Cardiac septum (tissue), 1 donor: ENCODE measurements around the gene CRACR2A. TPM values are rescaled to one million over a fixed set of nuclear protein-coding genes. Genes with fewer than 3 reads are reported as not detected.

ENCODE experiments used
- DNase-seq: peaks from one replicate; pipeline ENCODE4 v3.0.0-alpha.2; 2020; ENCODE audit warnings: low spot score
- intact Hi-C: fragments of 100-400 bp; cut with DNase I; formaldehyde crosslinking; loops from one replicate; pipeline ENCODE4 v1.14.0; 2022
- total RNA-seq: library from RNA; stranded (reverse); fragmentation: NEBNext Ultra II Directional; extraction: Animal tissue kit (Norgen Biotek cat#: 25700); gene quantifications from one replicate; pipeline ENCODE4 v1.2.1, GENCODE V29; 2021
- donor health status: DM: no; HTN: no; CAD: no.

Gene CRACR2A
- total RNA-seq, 1 donor from 2014 or later = 2.3 TPM

DNA sequence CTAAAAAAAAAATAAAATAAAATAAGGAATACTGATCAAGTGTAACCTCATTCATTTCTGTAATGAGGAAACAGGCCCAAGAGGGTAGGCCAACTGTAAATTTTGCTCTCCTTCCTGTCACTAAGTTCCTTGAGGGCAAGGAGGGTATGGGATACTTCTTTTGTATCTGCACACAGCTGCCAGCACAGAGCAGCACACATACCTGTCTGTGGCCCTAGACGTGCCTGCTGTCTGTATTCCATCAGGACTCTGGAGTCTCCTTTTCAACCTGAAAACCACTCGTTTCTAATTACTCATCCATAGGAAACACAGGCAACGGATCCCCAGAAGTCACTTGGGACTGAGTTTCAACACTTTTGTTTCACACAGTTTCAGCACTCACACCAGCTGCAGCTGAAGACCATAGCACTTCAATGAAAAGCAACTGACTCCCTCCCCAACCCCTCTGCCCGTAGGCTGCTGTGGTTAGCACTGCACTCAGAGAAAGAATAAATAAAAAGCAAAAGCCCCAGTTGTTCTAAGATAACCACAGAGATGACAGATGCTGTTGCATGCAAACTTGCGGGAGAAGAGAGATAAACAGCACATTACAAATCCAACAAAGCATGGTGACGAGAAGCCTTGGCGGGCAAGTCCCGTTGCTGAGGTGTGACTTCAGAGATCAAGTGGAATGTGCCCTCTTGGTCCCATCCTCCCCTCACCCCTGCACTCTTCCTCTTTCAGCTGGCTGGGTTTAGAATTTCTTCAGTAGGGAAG, 24.9 kb downstream of the CRACR2A start:
- intact Hi-C loops = no loop called here
- DNase-seq = no peak

DNA sequence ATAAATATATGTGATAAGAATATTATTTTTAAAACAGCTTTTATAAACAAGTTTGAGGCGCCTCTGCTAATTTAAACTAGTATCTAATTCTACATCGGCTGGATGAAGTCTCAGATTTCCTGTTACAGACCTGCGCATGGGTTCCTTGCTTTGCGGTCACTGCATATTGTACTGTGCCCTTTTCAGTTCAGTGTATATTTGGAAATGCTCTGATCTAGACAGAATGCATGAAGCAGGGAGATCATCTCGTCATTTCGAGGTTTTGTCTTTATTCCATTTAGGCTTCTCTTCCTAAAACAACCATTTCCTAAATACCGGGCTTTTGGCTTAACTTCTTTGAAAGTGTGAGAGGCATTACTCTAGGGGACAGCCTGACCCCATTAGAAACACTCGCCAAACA, 25.6 kb downstream of the CRACR2A start:
- intact Hi-C loops = no loop called here

DNA sequence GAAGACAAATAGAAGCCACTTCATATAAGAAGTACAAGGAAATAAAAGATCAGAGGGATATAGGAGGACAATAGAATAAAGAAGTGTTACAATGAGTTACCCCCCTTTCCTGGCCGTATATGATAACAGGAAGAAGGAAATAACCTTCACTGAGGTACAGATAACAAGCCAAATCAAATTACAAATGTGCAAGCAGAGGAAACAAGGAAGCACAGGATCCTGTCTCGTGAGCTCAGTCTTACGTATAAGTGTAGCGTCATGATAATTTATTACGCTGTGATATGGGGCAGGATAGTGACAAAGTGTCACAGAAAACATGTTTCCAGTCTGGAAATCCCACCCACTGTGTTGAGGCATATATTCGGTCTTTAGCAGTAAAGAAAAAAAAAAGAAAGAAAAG, 26.5 kb downstream of the CRACR2A start:
- no peak for DNase-seq
- intact Hi-C loops = no loop called here

More for the DNA sequence above, 25.6 kb downstream of the CRACR2A start:
- no peak for DNase-seq

DNA sequence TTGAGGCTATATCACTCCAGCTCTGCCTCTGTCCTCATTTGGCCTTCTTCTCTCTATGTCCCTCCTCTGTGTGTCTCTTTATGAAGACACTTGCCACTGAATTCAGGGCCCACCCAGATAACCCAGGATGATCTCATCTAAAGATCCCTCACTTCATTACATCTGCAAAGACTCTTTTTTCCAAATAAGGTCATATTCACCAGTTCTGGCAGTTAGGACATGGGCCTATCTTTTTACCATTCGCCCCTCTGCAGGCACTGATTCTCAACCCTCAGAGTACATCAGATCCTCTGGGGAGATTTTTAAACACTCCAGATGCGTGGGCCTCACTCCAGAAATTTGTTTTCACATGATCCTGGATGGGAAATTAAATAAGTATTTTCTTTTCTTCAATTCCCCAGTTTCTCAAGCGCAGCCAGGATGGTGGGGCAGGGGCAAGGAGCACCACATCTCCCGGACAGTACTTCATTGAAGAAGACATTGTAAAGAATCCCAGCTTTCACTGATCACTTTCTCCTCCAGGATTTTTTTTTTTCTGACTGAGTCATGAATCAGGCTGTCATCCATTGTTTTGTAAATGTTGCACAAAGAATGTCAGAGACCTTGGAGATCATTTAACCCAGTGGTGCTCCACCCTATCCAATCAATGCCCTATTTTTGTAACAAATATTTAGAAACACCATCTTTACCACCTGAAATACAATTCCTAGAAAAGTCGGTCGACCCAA, 27.4 kb downstream of the CRACR2A start:
- DNase-seq = no peak
- intact Hi-C loops = no loop called here

DNA sequence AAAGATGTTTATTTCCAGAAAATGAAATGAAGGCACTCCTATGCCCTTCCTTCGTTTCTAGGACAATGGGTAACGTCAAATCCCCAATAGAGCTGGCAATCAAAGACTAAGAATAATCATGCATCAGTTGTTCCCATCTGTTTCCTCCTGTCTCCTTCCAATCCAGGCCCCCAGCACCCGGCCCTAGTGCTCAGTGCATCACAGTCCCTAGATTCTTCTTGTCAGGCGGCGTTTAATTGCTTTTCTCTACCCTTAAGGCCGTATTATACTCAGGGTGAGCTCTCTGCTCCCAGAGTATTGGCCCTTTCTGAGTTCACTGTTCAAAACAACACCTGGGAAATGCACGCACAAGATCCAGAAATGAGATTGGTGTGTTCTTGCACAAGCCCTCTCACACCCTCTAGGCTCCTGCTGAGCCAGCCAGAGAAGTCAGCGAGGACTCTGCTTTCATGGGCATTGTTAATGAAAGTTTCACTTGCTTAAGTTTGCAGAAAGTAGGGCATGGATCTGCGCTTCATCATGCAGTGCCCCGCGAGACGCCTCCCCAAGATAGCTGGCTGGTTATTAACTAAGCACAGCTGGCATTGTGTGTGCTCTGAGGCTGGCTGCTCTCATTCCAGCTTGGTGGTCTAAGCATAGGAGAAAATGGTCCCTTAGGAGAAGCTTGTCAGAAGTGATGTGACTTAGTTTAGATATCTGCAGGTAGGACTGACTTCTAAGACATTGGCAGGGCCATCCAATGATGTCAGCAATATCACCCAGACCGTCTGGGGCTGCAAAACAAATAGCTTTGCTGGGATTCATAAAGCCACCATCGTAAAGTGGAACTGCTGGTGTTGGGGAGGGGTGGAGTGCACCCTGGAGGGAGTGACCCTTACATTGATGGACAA, 28.7 kb downstream of the CRACR2A start:
- DNase-seq = no peak
- intact Hi-C loops = no loop called here

DNA sequence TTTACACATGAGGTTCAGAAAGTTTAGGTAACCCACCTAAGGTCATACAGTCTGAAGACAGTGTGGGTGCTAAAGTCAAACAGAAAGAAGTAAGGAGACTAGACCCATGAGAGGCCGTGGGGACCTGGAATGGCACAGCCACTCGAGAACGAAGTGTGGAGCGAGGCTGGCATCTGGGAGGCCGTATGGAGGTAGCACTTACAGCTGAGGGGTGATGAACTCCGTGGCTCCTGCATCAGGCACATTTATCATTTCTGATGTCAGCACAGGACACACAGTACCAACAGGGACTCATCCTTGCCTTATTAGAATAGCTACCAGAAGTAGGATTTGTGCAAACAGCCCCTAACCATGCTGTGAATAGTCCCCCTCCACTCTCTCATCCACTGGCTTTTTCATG, 30.5 kb downstream of the CRACR2A start:
- intact Hi-C loops = no loop called here

DNA sequence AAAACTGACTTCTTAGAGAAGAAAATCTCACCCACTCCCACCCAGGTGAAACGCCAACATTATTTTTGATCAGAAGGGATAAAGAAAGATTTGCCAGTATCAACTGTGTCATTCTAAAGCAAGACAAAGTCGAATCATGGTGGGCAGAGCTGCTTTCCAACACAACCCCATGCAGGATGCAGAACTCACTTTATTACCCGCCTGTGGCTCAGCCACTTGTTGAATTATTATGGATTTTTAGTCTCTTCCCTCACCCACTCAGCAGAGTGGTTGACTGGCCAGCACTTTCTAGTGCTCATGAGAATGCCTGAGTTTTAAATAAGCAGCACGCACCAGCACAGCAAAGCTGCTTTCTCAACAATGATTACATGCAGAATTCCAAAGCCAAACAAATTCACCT, 32.1 kb downstream of the CRACR2A start:
- intact Hi-C loops = no loop called here

More for the DNA sequence above, 30.5 kb downstream of the CRACR2A start:
- no peak for DNase-seq

DNA sequence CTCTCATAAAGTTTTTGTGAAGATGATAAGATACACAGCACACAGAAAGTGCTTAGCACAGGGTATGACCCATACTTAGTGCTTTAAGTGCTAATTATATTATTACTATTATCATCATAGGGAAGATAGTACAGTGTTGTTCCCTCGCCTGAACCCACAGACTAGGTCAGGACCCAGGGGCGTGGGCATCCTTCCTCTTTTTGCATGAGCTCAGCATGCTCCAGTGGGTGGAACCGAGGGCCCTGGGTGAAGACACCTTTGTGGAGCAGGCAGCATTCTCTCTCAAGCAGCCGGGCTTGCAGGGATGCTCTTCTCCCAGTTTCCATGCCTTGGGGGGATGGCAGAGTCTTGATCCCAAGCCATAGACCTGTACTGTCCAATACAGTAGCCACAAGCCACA, 34.8 kb downstream of the CRACR2A start:
- DNase-seq = peak; percentile 94
- intact Hi-C loops = no loop called here

More for the DNA sequence above, 32.1 kb downstream of the CRACR2A start:
- DNase-seq = no peak

DNA sequence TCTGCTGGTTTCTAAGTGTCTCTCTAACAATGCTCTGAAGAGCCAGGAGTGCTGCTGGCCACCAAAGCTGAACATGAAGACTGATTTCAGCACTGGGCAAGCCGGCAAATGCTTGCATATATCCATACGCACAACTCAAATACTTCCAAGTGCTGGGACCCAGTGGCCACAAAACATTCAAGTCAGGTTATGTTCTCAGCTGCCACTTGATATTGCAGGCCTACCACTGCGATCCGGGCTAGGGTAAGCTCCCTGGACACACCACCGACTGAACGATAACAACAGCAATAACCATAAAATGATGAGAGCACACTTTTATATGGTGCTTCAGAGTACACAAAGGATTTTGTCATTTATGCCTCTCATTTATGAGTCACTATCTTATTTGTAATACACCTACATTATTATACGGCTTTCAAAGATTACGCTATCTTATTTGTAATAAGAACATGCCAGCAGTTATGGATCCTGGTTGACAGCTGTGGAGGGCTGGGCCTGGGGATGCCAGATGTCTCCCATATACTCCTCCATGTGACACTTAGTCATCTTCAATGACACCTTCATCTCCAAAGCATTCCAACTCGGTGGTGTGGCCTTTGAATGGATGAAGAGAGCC, 35.5 kb downstream of the CRACR2A start:
- intact Hi-C loops = no loop called here

DNA sequence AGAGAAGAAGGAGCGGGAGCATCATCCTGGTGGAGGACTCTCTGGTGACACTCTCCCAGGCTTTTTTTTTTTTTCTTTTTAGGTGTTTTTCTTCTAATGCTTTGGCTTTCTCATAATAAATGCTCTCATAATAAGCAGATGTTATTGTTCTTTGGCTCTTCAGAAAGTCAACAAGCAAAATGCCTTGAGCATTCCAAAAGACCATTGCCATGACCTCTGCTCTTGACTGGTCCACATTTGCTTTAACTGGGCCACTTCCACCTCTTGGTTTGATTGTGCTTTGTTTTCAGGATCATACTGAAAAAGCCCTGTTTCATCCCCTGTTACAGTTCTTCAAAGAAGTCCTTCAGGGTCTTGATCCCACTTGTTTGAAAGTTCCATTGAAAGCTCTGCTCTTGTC, 36.9 kb downstream of the CRACR2A start:
- DNase-seq = no peak
- intact Hi-C loops = no loop called here

More for the DNA sequence above, 35.5 kb downstream of the CRACR2A start:
- DNase-seq = no peak

DNA sequence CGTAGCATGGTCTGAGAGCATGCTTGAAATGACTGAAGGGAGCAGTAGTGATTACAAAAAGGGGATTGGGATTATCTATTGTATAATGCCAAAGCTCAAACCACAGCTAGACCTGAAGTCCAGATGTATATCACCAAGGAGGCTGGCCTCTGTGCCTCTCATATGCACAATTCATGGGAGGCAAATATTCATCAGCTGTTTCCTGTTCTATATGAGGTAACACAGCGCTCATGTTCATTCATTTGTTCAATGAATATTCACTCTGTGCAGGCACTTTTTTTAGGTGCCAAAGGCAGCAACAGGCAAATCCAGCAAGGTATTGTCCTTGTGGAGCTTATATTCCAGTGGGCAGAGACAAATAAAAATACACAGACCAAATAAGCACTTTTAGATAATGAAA, 39.0 kb downstream of the CRACR2A start:
- DNase-seq = no peak

DNA sequence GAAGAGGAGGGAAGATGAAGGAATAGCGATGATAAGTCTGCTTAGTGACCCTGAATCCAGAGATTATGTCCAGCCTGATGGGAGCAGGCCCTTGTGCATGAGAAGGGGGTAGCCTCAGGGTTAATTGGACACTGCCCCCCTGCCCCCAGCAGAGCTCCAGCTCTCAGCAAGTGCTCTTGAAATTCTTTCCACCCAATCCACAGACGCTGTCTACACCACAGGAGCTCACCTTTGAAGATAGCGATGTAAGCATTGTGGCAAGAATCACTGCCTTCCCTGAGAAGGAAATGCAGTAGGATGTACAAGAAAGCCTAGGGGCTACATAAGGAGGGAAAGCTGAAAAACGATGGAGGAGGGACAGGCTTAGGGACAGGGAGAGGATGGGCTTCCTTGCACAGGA, 39.4 kb downstream of the CRACR2A start:
- intact Hi-C loops = no loop called here
- DNase-seq = no peak

More for the DNA sequence above, 39.0 kb downstream of the CRACR2A start:
- intact Hi-C loops = no loop called here

DNA sequence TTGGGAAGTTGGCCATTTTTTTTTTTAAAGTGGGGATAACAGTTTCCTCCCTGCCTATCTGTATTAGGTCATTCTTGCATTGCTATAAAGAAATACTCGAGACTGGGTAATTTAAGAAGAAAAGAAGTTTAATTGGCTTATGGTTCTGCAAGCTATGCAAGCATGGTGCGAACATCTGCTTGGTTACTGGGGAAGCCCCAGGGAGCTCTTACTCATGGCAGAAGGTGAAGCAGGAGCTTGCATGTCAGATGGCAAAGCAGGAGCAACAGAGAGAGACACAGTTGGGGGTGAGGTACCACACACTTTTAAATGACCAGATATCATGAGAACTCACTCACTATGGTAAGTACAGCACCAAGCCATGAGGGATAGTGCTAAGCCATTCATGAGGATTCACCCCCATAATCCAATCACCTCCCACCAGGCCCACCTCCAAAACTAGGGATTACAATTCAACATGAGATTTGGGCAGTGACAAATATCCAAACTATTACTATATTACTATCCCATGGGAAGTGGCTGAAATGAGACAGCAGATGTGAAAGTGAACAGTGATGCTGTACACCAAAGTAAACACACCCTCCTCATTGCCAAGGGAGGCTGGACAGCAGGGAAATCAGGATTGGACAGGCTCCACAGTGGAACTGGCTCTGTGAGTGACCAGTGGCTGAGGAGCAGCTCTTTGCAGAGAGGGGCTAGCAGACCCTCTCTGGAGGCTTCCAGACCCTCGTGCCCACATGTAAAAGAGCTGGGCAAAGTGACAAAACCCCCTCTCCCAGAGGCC, 40.5 kb downstream of the CRACR2A start:
- intact Hi-C loops = no loop called here
- no peak for DNase-seq

DNA sequence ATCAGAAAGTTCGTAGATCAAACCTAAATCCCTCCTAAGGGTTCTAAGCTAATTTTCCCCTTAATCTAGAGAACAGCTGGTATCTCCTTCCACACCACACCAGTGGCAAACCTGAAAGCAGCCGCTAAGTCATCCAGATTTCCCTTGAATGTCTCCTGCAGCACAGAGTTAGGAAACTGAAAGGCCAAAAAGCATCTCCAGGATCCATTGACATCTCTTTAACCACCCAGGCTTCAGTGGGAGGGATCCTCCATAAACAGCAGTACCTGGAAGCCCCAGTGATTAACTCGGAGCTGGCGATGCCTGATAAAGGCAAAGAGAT, 47.6 kb downstream of the CRACR2A start:
- no peak for DNase-seq
- intact Hi-C loops = no loop called here

DNA sequence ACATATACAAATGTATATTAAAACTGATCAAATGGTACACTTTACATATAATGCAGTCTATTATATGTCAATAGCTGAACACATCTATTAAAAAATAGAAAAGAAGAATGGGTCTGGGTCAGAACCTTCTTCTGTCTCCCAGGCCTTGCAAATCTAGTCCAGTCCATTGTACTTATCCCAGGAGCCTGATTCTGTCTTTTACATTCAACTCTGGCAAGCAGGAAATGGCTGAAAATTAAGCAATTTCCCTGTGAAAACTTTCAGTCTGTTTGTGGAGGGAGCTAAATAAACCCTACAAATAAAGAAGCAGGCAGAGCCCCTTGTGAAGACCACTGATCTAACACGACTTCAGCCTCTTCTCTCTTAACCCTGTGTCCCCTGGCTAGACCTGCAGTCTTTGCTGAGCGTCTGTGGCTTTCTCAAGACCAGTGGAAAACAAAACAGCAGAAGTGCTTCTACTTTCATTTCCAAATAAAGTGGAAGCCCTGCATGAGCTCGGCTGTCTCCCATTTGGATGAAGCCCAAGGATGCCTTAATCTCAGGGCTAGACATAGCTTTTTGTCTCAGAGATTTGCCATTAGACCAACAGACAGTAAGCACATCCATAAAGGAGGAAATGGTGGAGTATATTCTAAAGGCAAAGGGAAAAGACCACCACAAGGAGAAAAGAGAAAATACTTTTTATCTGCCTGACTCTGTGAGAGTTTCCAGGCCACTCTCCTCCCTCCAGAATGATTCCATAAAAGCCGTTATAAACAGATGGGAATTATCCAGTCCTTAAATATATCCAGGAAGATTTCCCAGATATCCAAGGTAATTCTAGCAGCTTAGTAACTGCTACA, 48.2 kb downstream of the CRACR2A start:
- no peak for DNase-seq

DNA sequence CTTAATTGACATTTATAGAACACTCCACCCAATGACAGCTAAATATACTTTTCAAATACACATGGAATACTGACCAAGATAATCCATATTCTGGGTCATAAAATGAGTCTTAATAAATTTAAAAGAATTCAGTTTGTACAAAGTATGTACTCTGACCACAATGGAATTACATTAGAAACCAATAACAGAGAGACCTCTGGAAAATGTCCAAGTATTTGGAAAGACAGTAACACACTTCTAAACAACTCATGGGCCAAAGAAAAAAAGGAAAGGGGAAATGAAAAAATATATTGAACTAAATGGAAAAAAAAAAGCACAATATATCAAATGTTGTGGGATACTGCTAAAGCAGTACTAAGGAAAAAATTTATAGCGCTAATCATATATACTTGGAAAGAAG, 52.0 kb downstream of the CRACR2A start:
- no peak for DNase-seq

More for the DNA sequence above, 48.2 kb downstream of the CRACR2A start:
- intact Hi-C loops = no loop called here

DNA sequence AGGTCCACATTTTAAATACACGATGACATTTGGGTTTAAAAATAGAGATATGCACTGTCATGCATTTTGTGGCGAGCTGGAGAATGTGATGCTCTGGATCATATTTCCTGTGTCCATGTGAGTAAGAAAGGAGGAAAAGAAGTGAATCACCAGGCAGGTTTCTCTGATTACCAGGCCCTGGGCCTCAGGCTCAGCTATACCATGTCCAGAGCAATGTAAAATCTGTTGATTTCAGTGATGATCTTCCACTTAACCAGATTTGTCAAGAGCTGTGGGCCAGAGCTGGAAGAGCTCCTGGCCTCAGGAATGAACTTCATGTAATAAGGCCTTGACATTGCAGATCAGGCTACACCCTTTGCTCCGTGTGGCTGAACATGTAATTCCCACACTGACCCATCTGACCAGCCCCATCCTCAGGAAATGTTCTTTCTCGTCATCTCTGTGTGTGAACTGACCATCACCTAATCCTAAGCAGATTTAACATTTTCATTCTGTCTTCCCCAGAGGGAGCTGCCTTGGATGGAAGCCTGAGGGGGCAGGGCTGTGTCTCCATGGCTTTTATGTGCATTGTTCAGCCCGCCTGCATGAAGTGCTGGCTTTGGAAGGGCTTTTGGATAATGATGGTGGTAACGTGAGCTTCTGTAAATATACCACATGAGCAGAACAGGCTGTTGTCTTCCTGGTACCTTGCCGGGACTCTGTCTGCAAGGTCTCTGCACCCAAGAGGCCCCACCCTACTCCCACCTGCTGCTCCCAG, 54.5 kb downstream of the CRACR2A start:
- intact Hi-C loops = no loop called here
- DNase-seq = no peak

More for the DNA sequence above, 52.0 kb downstream of the CRACR2A start:
- intact Hi-C loops = no loop called here
